HCT116 (cell line): ENCODE data around the gene AXIN1. TPM values are rescaled to one million over a fixed set of nuclear protein-coding genes. Genes with fewer than 3 reads are reported as not detected.

Experiments
- ATAC-seq: fragments of 200-7000 bp; cut with Tn5 transposase; 2 replicates; pipeline ENCODE4 v1.9.1; 2020; ENCODE audit warnings: mild to moderate bottlenecking, moderate library complexity
- BruUV-seq: library from RNA; stranded (reverse); fragments of 400-500 nt; replicated peaks from 2 replicates; lab custom pipeline; 2021; lab: Mats Ljungman, UMichigan
- CTCF ChIA-PET: fragments of 300-600 bp; sonication (Branson Sonifier 250); formaldehyde crosslinking; loops from one replicate; lab custom pipeline; 2021; ENCODE audit warnings: antibody characterized with exemption; lab: Charles Lee
- POLR2A ChIA-PET: fragments of 300-600, 350-600 bp; sonication (Branson Sonifier 250); formaldehyde crosslinking; loops from one replicate; lab custom pipeline; 2021; ENCODE audit warnings: antibody characterized with exemption; lab: Charles Lee
- RAD21 ChIA-PET, 2 experiments: fragments of 300-600 bp; sonication (Branson Sonifier 250); formaldehyde crosslinking; loops; one replicate each; lab custom pipeline; 2023; ENCODE audit warnings: low total read pairs in 2 of 2; ENCODE audit not compliant: uncharacterized antibody in 2 of 2, unreplicated experiment in 2 of 2, low non-redundant PET in 1 of 2; lab: Charles Lee
- DNase-seq: peaks from one replicate; pipeline ENCODE4 v3.0.0-alpha.2; 2010; ENCODE audit warnings: low read depth, low spot score
- H2AFZ ChIP-seq: fragments of 200-600 bp; shearing (Covaris generic), sonication (generic); 2 replicates; pipeline ENCODE4 v1.6.1; 2017; ENCODE audit warnings: low read depth, mixed run types, mixed read lengths, antibody characterized with exemption, low read length; ENCODE audit not compliant: poor library complexity, severe bottlenecking
- H3K27ac ChIP-seq: 2 replicates; pipeline ENCODE4 v1.5.1; 2012; ENCODE audit warnings: low read depth, low read length
- H3K27me3 ChIP-seq: fragments of 200-600 bp; sonication (generic); 2 replicates; pipeline ENCODE4 v1.6.1; 2016; ENCODE audit warnings: mixed run types, low read length, mixed read lengths; ENCODE audit not compliant: insufficient read depth
- H3K36me3 ChIP-seq, 2 experiments: fragments of 200-500 bp in 1 of 2; fragments of 200-600 bp in 1 of 2; sonication (Bioruptor generic) in 1 of 2; sonication (generic) in 1 of 2; 2 replicates each; pipeline versions ENCODE4 v1.5.1 to v1.6.1; 2014 to 2016; ENCODE audit warnings: low read length in 2 of 2, inconsistent platforms in 1 of 2, mixed read lengths in 1 of 2, mixed run types in 1 of 2; ENCODE audit not compliant: insufficient read depth in 2 of 2, control insufficient read depth in 1 of 2
- H3K4me1 ChIP-seq, 2 experiments: fragments of 200-600 bp in 1 of 2; sonication (generic) in 1 of 2; 2 replicates each; pipeline versions ENCODE4 v1.5.1 to v1.6.1; 2012 to 2017; ENCODE audit warnings: low read length in 2 of 2, inconsistent platforms in 1 of 2, mild to moderate bottlenecking in 1 of 2, mixed read lengths in 1 of 2, mixed run types in 1 of 2, moderate library complexity in 1 of 2; ENCODE audit not compliant: insufficient read depth in 2 of 2, control insufficient read depth in 1 of 2
- H3K4me2 ChIP-seq: fragments of 200-600 bp; sonication (generic); 2 replicates; pipeline ENCODE4 v1.6.1; 2017; ENCODE audit warnings: mixed run types, low read length, mixed read lengths
- H3K4me3 ChIP-seq, 2 experiments: fragments of 200-600 bp in 1 of 2; sonication (generic) in 1 of 2; replicated peaks in 1 of 2; 2 replicates each; pipeline ENCODE4 v1.5.1; 2011 to 2016; ENCODE audit warnings: low read length in 2 of 2, control low read depth in 1 of 2, low read depth in 1 of 2, mild to moderate bottlenecking in 1 of 2, mixed read lengths in 1 of 2, mixed run types in 1 of 2
- H3K79me2 ChIP-seq: fragments of 200-600 bp; sonication (generic); 2 replicates; pipeline ENCODE4 v1.6.1; 2017; ENCODE audit warnings: mild to moderate bottlenecking, mixed run types, low read length, moderate library complexity, mixed read lengths; ENCODE audit not compliant: insufficient read depth
- H3K9ac ChIP-seq: fragments of 200-600 bp; sonication (generic); 2 replicates; pipeline ENCODE4 v1.6.1; 2016; ENCODE audit warnings: low read length, mixed read lengths
- H3K9me2 ChIP-seq: fragments of 200-600 bp; sonication (generic), shearing (Covaris generic); 2 replicates; pipeline ENCODE4 v1.6.1; 2017; ENCODE audit warnings: mixed run types, mild to moderate bottlenecking, moderate library complexity; ENCODE audit not compliant: insufficient read depth
- H3K9me3 ChIP-seq, 2 experiments: fragments of 200-500 bp in 1 of 2; fragments of 200-600 bp in 1 of 2; sonication (Bioruptor generic) in 1 of 2; sonication (generic) in 1 of 2; 2 replicates each; pipeline ENCODE4 v1.6.1; 2014 to 2017; ENCODE audit warnings: low read length in 2 of 2, mixed read lengths in 2 of 2, inconsistent platforms in 1 of 2, low read depth in 1 of 2, mild to moderate bottlenecking in 1 of 2, mixed run types in 1 of 2, moderate library complexity in 1 of 2; ENCODE audit not compliant: control insufficient read depth in 1 of 2, insufficient read depth in 1 of 2
- H4K20me1 ChIP-seq: fragments of 200-600 bp; sonication (generic), shearing (Covaris generic); 2 replicates; pipeline ENCODE4 v1.6.1; 2017; ENCODE audit warnings: mixed run types, mild to moderate bottlenecking, moderate library complexity; ENCODE audit not compliant: insufficient read depth
- ATF3 ChIP-seq: IDR thresholded peaks from 2 replicates; pipeline ENCODE4 v1.6.1; 2012
- CBX3 ChIP-seq: IDR thresholded peaks from 2 replicates; pipeline ENCODE4 v1.6.1; 2012; ENCODE audit warnings: low read depth
- EGR1 ChIP-seq: IDR thresholded peaks from 2 replicates; pipeline ENCODE4 v1.6.1; 2012; ENCODE audit warnings: low read depth
- ELF1 ChIP-seq: IDR thresholded peaks from 2 replicates; pipeline ENCODE4 v1.6.1; 2012; ENCODE audit warnings: low read depth, borderline replicate concordance
- EZH2 ChIP-seq: fragments of 200-600 bp; sonication (generic); IDR thresholded peaks from 2 replicates; pipeline ENCODE4 v1.6.1; 2017; ENCODE audit warnings: antibody characterized with exemption, mixed run types
- EZH2phosphoT487 ChIP-seq: fragments of 200-600 bp; IDR thresholded peaks from 2 replicates; pipeline ENCODE4 v1.6.1; 2018; ENCODE audit warnings: antibody characterized with exemption, borderline replicate concordance
- FOSL1 ChIP-seq: IDR thresholded peaks from 2 replicates; pipeline ENCODE4 v1.6.1; 2012; ENCODE audit warnings: low read depth
- MAX ChIP-seq: IDR thresholded peaks from 2 replicates; pipeline ENCODE4 v1.6.1; 2012
- POLR2A ChIP-seq: IDR thresholded peaks from 2 replicates; pipeline ENCODE4 v1.7.0; 2011; ENCODE audit warnings: borderline replicate concordance; ENCODE audit not compliant: insufficient read depth, insufficient read length; ENCODE audit errors: extremely low read depth
- POLR2AphosphoS5 ChIP-seq: IDR thresholded peaks from 2 replicates; pipeline ENCODE4 v1.6.1; 2011; ENCODE audit warnings: mild to moderate bottlenecking, low read depth, low read length, moderate library complexity
- RAD21 ChIP-seq: IDR thresholded peaks from 2 replicates; pipeline ENCODE4 v1.6.1; 2012; ENCODE audit warnings: low read depth, mild to moderate bottlenecking
- REST ChIP-seq: IDR thresholded peaks from 2 replicates; pipeline ENCODE4 v1.6.1; 2012; ENCODE audit warnings: low read depth
- SP1 ChIP-seq: IDR thresholded peaks from 2 replicates; pipeline ENCODE4 v1.6.1; 2012; ENCODE audit warnings: low read depth
- TCF7L2 ChIP-seq: IDR thresholded peaks from 2 replicates; pipeline ENCODE4 v1.7.0; 2011; ENCODE audit warnings: borderline replicate concordance, inconsistent platforms; ENCODE audit not compliant: insufficient read depth, insufficient read length; ENCODE audit errors: extremely low read depth
- YY1 ChIP-seq: IDR thresholded peaks from 2 replicates; pipeline ENCODE4 v1.6.1; 2011; ENCODE audit warnings: low read length, low read depth, moderate library complexity, mild to moderate bottlenecking; ENCODE audit not compliant: insufficient replicate concordance; ENCODE audit errors: extremely low read depth
- ZFX ChIP-seq: fragments of 450-650 bp; IDR thresholded peaks from 2 replicates; pipeline ENCODE4 v1.6.1; 2017
- ZNF274 ChIP-seq: fragments of 200-500 bp; sonication (Bioruptor generic); IDR thresholded peaks from 2 replicates; pipeline ENCODE4 v1.6.1; 2014; ENCODE audit warnings: mild to moderate bottlenecking, low read depth, low read length, inconsistent platforms
- intact Hi-C: fragments of 100-400 bp; cut with micrococcal nuclease; formaldehyde crosslinking; loops from 2 replicates; pipeline ENCODE4 v1.10.0; 2022
- total RNA-seq: library from RNA; stranded (reverse); gene quantifications from one replicate; pipeline ENCODE4 v1.2.1, GENCODE V29; 2021; ENCODE audit not compliant: unreplicated experiment

Gene AXIN1
- total RNA-seq, 1 experiment from 2014 or later = 20.2 TPM

- Histone ChIP-seq H3K9me2 (no peaks in the 10 kb centered on the region), H3K9ac (no peak overlapping the region), H3K36me3 (no peaks in the 10 kb centered on the region), H3K4me3 (no peak overlapping the region), H3K79me2 (no peaks in the 10 kb centered on the region), H3K9me3 (no peaks in the 10 kb centered on the region), H3K4me2 (no peak overlapping the region), H4K20me1 (no peaks in the 10 kb centered on the region), H3K4me1 (no peaks in the 10 kb centered on the region; a peak in 1 of 4 replicates), H3K27ac (no peak overlapping the region), H2AFZ (no peak overlapping the region), H3K27me3 (no peaks in the 10 kb centered on the region)
- no TSS peak for BruUV-seq
- DNase-seq (no peak), ATAC-seq (no peak)
- ChIA-PET POLR2A (no interaction called here), CTCF (no interaction called here), RAD21 (no interaction called here)
- TF ChIP-seq EZH2phosphoT487 = no peak
- TF ChIP-seq ATF3 = no peak
- no peak for TF ChIP-seq TCF7L2
- TF ChIP-seq EZH2 = no peak
- no peak for TF ChIP-seq POLR2A
- no peak for TF ChIP-seq EGR1
- TF ChIP-seq YY1 = no peak
- no peak for TF ChIP-seq ZFX
- TF ChIP-seq POLR2AphosphoS5 = no peak
- intact Hi-C loops = no loop called here
Observed at GRCh38 chr16:249431-249830, 103.1 kb downstream of the AXIN1 start.

GRCh38 chr16:247027-247426 is 105.5 kb downstream of the AXIN1 start:
- no peaks in the 10 kb centered on the region for H3K79me2 ChIP-seq
- no peaks in the 10 kb centered on the region for H3K27me3 ChIP-seq
- H3K4me1 ChIP-seq = no peaks in the 10 kb centered on the region; a peak in 1 of 4 replicates
- no peak overlapping the region for H2AFZ ChIP-seq
- H3K9me3 ChIP-seq = no peaks in the 10 kb centered on the region
- H3K9me2 ChIP-seq = no peaks in the 10 kb centered on the region
- no peak overlapping the region for H3K4me3 ChIP-seq
- POLR2A ChIA-PET = no interaction called here
- CTCF ChIA-PET = no interaction called here
- no peak overlapping the region for H3K27ac ChIP-seq
- no peak for ATAC-seq
- no peak overlapping the region for H3K9ac ChIP-seq
- no peaks in the 10 kb centered on the region for H4K20me1 ChIP-seq
- intact Hi-C loops = no loop called here
- no peak for DNase-seq
- no peaks in the 10 kb centered on the region for H3K36me3 ChIP-seq
- BruUV-seq = no TSS peak
- H3K4me2 ChIP-seq = no peak overlapping the region
- RAD21 ChIA-PET = no interaction called here
- TF ChIP-seq RAD21 = no peak
- no peak for TF ChIP-seq ELF1
- TF ChIP-seq POLR2A = no peak
- no peak for TF ChIP-seq REST
- no peak for TF ChIP-seq ATF3
- no peak for TF ChIP-seq TCF7L2
- no peak for TF ChIP-seq ZFX
- no peak for TF ChIP-seq YY1
- TF ChIP-seq SP1 = no peak
- no peak for TF ChIP-seq CBX3
- TF ChIP-seq ZNF274 = no peak
- TF ChIP-seq EGR1 = no peak
- TF ChIP-seq EZH2 = no peak
- no peak for TF ChIP-seq EZH2phosphoT487
- TF ChIP-seq FOSL1 = no peak
- no peak for TF ChIP-seq MAX
